GM23338 (cell line): ENCODE results near the gene TMEM217. TPM values are rescaled to one million over a fixed set of nuclear protein-coding genes. Genes with fewer than 3 reads are reported as not detected.

ENCODE experiments used
- ATAC-seq: fragments of 200-7000 bp; cut with Tn5 transposase; 3 replicates; pipeline ENCODE4 v1.9.1; 2020
- DNase-seq: peaks from one replicate; pipeline ENCODE4 v3.0.0-alpha.2; 2015; ENCODE audit warnings: low spot score
- H2AFZ ChIP-seq: fragments of 200-600 bp; sonication (generic); 2 replicates; pipeline ENCODE4 v1.8.0; 2016; ENCODE audit warnings: antibody characterized with exemption, mild to moderate bottlenecking, moderate library complexity
- H3F3A ChIP-seq: fragments of 200-600 bp; sonication (generic); replicated peaks from 2 replicates; pipeline ENCODE4 v1.8.0; 2017; ENCODE audit warnings: antibody characterized with exemption, mixed run types, low read depth
- H3K27ac ChIP-seq: fragments of 200-600 bp; sonication (generic); 2 replicates; pipeline ENCODE4 v1.6.1; 2016; ENCODE audit warnings: low read depth
- H3K27me3 ChIP-seq: fragments of 200-600 bp; sonication (generic); 2 replicates; pipeline ENCODE4 v1.8.0; 2016; ENCODE audit warnings: mild to moderate bottlenecking, mixed run types, moderate library complexity; ENCODE audit not compliant: insufficient read depth
- H3K36me3 ChIP-seq: fragments of 200-600 bp; sonication (generic); 2 replicates; pipeline ENCODE4 v1.8.0; 2016; ENCODE audit warnings: mild to moderate bottlenecking; ENCODE audit not compliant: insufficient read depth
- H3K4me1 ChIP-seq: fragments of 200-600 bp; sonication (generic); 2 replicates; pipeline ENCODE4 v1.8.0; 2016; ENCODE audit warnings: mild to moderate bottlenecking, moderate library complexity; ENCODE audit not compliant: insufficient read depth
- H3K4me2 ChIP-seq: fragments of 200-600 bp; sonication (generic); 2 replicates; pipeline ENCODE4 v1.7.1; 2017; ENCODE audit warnings: mixed run types
- H3K4me3 ChIP-seq: fragments of 200-600 bp; sonication (generic); 2 replicates; pipeline ENCODE4 v1.6.1; 2016; ENCODE audit warnings: mixed run types
- H3K79me2 ChIP-seq: fragments of 200-600 bp; sonication (generic); replicated peaks from 2 replicates; pipeline ENCODE4 v1.8.0; 2017; ENCODE audit warnings: mild to moderate bottlenecking; ENCODE audit not compliant: insufficient read depth
- H3K9me2 ChIP-seq: fragments of 200-600 bp; sonication (generic); 2 replicates; pipeline ENCODE4 v1.8.0; 2017; ENCODE audit not compliant: insufficient read depth
- H4K20me1 ChIP-seq: fragments of 200-600 bp; sonication (generic); replicated peaks from 2 replicates; pipeline ENCODE4 v1.8.0; 2017; ENCODE audit warnings: mild to moderate bottlenecking; ENCODE audit not compliant: insufficient read depth
- H3K27ac Mint-ChIP-seq: 2 replicates; pipeline ENCODE4 v1.8.0; 2020; ENCODE audit warnings: inconsistent platforms, mild to moderate bottlenecking, moderate library complexity, mixed read lengths
- H3K27me3 Mint-ChIP-seq: 3 replicates; pipeline ENCODE4 v1.8.0; 2022; ENCODE audit warnings: low read depth, mild to moderate bottlenecking, moderate library complexity, mixed read lengths, inconsistent platforms; ENCODE audit not compliant: insufficient read depth, poor library complexity
- H3K36me3 Mint-ChIP-seq: 3 replicates; pipeline ENCODE4 v1.8.0; 2021; ENCODE audit warnings: low read depth, mild to moderate bottlenecking, inconsistent platforms, moderate library complexity, mixed read lengths
- H3K4me1 Mint-ChIP-seq: 3 replicates; pipeline ENCODE4 v1.8.0; 2020; ENCODE audit warnings: mild to moderate bottlenecking, inconsistent platforms, mixed read lengths
- H3K4me3 Mint-ChIP-seq: 3 replicates; pipeline ENCODE4 v1.8.0; 2021; ENCODE audit warnings: moderate library complexity, mild to moderate bottlenecking, inconsistent platforms, mixed read lengths
- H3K9me3 Mint-ChIP-seq: 3 replicates; pipeline ENCODE4 v1.8.0; 2020; ENCODE audit warnings: moderate library complexity, mild to moderate bottlenecking, inconsistent platforms, mixed read lengths
- CREB1 ChIP-seq: fragments of 250-450 bp; sonication (Bioruptor Pico); IDR thresholded peaks from 2 replicates; pipeline ENCODE4 v1.5.0; 2020; ENCODE audit warnings: low read depth, mild to moderate bottlenecking, moderate library complexity
- CTCF ChIP-seq, 2 experiments: fragments of 200-600 bp in 1 of 2; sonication (generic) in 1 of 2; conservative IDR thresholded peaks; 2 replicates each; pipeline versions ENCODE4 v1.5.1 to v1.6.1; 2016 to 2017; ENCODE audit warnings: antibody characterized with exemption in 2 of 2, low read depth in 2 of 2, mild to moderate bottlenecking in 2 of 2, moderate library complexity in 1 of 2
- ETS1 ChIP-seq: IDR thresholded peaks from 2 replicates; pipeline ENCODE4 v1.6.1; 2016; ENCODE audit warnings: antibody characterized with exemption
- EZH2 ChIP-seq: fragments of 200-600 bp; sonication (generic); IDR thresholded peaks from one replicate; pipeline ENCODE4 v1.8.0; 2017; ENCODE audit warnings: antibody characterized with exemption, mild to moderate bottlenecking, low read depth; ENCODE audit not compliant: unreplicated experiment
- EZH2phosphoT487 ChIP-seq: fragments of 200-600 bp; sonication (generic); IDR thresholded peaks from one replicate; pipeline ENCODE4 v1.8.1; 2018; ENCODE audit warnings: antibody characterized with exemption; ENCODE audit not compliant: unreplicated experiment
- JUNB ChIP-seq: IDR thresholded peaks from one replicate; pipeline ENCODE4 v1.6.1; 2016; ENCODE audit warnings: antibody characterized with exemption; ENCODE audit not compliant: unreplicated experiment
- NANOG ChIP-seq: IDR thresholded peaks from 2 replicates; pipeline ENCODE4 v1.6.1; 2016; ENCODE audit warnings: antibody characterized with exemption, borderline replicate concordance
- POLR2AphosphoS5 ChIP-seq: IDR thresholded peaks from 2 replicates; pipeline ENCODE4 v1.6.1; 2016; ENCODE audit warnings: antibody characterized with exemption, low read depth
- REST ChIP-seq: IDR thresholded peaks from one replicate; pipeline ENCODE4 v1.6.1; 2018; ENCODE audit warnings: antibody characterized with exemption; ENCODE audit not compliant: unreplicated experiment
- STAT1 ChIP-seq: IDR thresholded peaks from one replicate; pipeline ENCODE4 v1.6.1; 2016; ENCODE audit warnings: antibody characterized with exemption; ENCODE audit not compliant: unreplicated experiment
- ZNF114 ChIP-seq: fragments of 250-450 bp; sonication (Bioruptor Pico); IDR thresholded peaks from 2 replicates; pipeline ENCODE4 v1.5.0; 2020; ENCODE audit warnings: mild to moderate bottlenecking, moderate library complexity
- ZNF331 ChIP-seq: fragments of 250-450 bp; sonication (Bioruptor Pico); IDR thresholded peaks from 2 replicates; pipeline ENCODE4 v1.5.0; 2020; ENCODE audit warnings: low read depth, mild to moderate bottlenecking, moderate library complexity
- ZNF462 ChIP-seq: fragments of 250-450 bp; sonication (Bioruptor Pico); IDR thresholded peaks from 2 replicates; pipeline ENCODE4 v1.5.0; 2020; ENCODE audit warnings: mild to moderate bottlenecking, moderate library complexity
- polyA plus RNA-seq: library from polyadenylated mRNA; unstranded; fragments of >200 nt; fragmentation: Nextera tagmentation; extraction: Ambion mirVana; gene quantifications from 2 replicates; pipeline ENCODE4 v1.2.1, GENCODE V29; 2016
- total RNA-seq: library from RNA; depleted of rRNA; stranded (reverse); fragments of >200 nt; shearing (Covaris generic); gene quantifications from 2 replicates; pipeline ENCODE4 v1.2.3, GENCODE V29; 2014

Gene TMEM217
- total and polyA plus RNA-seq, 2 experiments from 2014 or later = 1.3 TPM; not detected in 1

- Histone ChIP-seq H3K4me2 (no peak overlapping the region), H3K27ac (no peak overlapping the region), H3K4me3 (no peak overlapping the region), H3F3A (no peaks in the 10 kb centered on the region), H3K79me2 (no peaks in the 10 kb centered on the region), H3K36me3 (no peaks in the 10 kb centered on the region), H2AFZ (no peak overlapping the region), H3K27me3 (no peaks in the 10 kb centered on the region), H3K4me1 (no peaks in the 10 kb centered on the region), H4K20me1 (no peaks in the 10 kb centered on the region), H3K9me2 (no peaks in the 10 kb centered on the region)
- no peaks in the 10 kb centered on the region for H3K36me3 Mint-ChIP-seq
- no peak for ATAC-seq
- H3K27me3 Mint-ChIP-seq = peaks cover 1% of the 10 kb centered on the region
- peaks cover 1% of the 10 kb centered on the region; the same call in 1 of the 3 replicates for H3K4me1 Mint-ChIP-seq
- H3K4me3 Mint-ChIP-seq = no peak overlapping the region
- DNase-seq = no peak
- H3K9me3 Mint-ChIP-seq = no peaks in the 10 kb centered on the region
- H3K27ac Mint-ChIP-seq = no peak overlapping the region
- TF ChIP-seq ETS1 (no peak), REST (no peak), ZNF462 (CRISPR knock-in tag) (no peak), CTCF (conservative IDR thresholded peaks at IDR 0.05; ENCODE audit: low read depth in 2 of 2) (no peak), EZH2 (no peak), ZNF331 (CRISPR knock-in tag) (no peak), ZNF114 (CRISPR knock-in tag) (no peak), POLR2AphosphoS5 (no peak), STAT1 (no peak), CREB1 (CRISPR knock-in tag) (no peak), EZH2phosphoT487 (no peak), NANOG (no peak), JUNB (no peak)
Measured at GRCh38 chr6:37200085-37200484, 57.9 kb downstream of the TMEM217 start.
